ENCODE data around the gene PYGB. TPM values are rescaled to one million over a fixed set of nuclear protein-coding genes. Genes with fewer than 3 reads are reported as not detected.

The PYGB gene
- total RNA-seq, 1 donor, result 203 TPM

- no peak for TF ChIP-seq CTCF (IDR thresholded peaks at IDR 0.05; ENCODE audit: insufficient read depth, low read length)
- H3K4me3 ChIP-seq (ENCODE audit: low read depth, low read length), result no peak overlapping the region
- no peak for DNase-seq (ENCODE audit: low read depth)
These were observed 22.9 kb upstream of the PYGB start for GRCh38 chr20:25224941-25225340.

GRCh38 chr20:25225642-25226432 lies 22.0 kb upstream of the PYGB start:
- no peak for DNase-seq (ENCODE audit: low read depth)
- H3K4me3 ChIP-seq (ENCODE audit: low read depth, low read length), result no peak overlapping the region

GRCh38 chr20:25226433-25227316 lies 21.2 kb upstream of the PYGB start:
- DNase-seq (ENCODE audit: low read depth), result no peak
- no peak overlapping the region for H3K4me3 ChIP-seq (ENCODE audit: low read depth, low read length)
- no peak for TF ChIP-seq CTCF (IDR thresholded peaks at IDR 0.05; ENCODE audit: insufficient read depth, low read length)

More at GRCh38 chr20:25225642-25226432, 22.0 kb upstream of the PYGB start:
- TF ChIP-seq CTCF (IDR thresholded peaks at IDR 0.05; ENCODE audit: insufficient read depth, low read length), result no peak

GRCh38 chr20:25227317-25227831 lies 20.5 kb upstream of the PYGB start:
- DNase-seq (ENCODE audit: low read depth), result peak; percentile 84
- TF ChIP-seq CTCF (IDR thresholded peaks at IDR 0.05; ENCODE audit: insufficient read depth, low read length), result no peak
- H3K4me3 ChIP-seq (ENCODE audit: low read depth, low read length), result no peak overlapping the region

GRCh38 chr20:25229486-25230165 lies 18.3 kb upstream of the PYGB start:
- no peak overlapping the region for H3K4me3 ChIP-seq (ENCODE audit: low read depth, low read length)
- TF ChIP-seq CTCF (IDR thresholded peaks at IDR 0.05; ENCODE audit: insufficient read depth, low read length), result no peak
- no peak for DNase-seq (ENCODE audit: low read depth)

- no peak overlapping the region for H3K4me3 ChIP-seq (ENCODE audit: low read depth, low read length)
- no peak for TF ChIP-seq CTCF (IDR thresholded peaks at IDR 0.05; ENCODE audit: insufficient read depth, low read length)
- DNase-seq (ENCODE audit: low read depth), result peak; percentile 64
These were observed 17.6 kb upstream of the PYGB start for GRCh38 chr20:25230166-25230831.
